ENCODE results near the gene AHNAK. TPM values are rescaled to one million over a fixed set of nuclear protein-coding genes. Genes with fewer than 3 reads are reported as not detected.

AHNAK gene
- polyA plus RNA-seq, 1 experiment, result 145 TPM

- H3K4me3 ChIP-seq (ENCODE audit: low read depth, low read length), result no peak overlapping the region
- DNase-seq (ENCODE audit: low read depth), result no peak
- no peak for TF ChIP-seq CTCF (IDR thresholded peaks at IDR 0.05; ENCODE audit: insufficient read depth, low read depth, low read length)
- CTCF ChIA-PET, result interaction anchor here (1.5 kb wide), 1 partner anchor 140 kb away, joined by 4 read pairs; no protein-coding TSS in a partner anchor
- no peaks in the 10 kb centered on the region for H3K36me3 ChIP-seq (ENCODE audit: control insufficient read depth, insufficient read depth, low read length)
- POLR2A ChIA-PET, result no interaction called here
- H3K27me3 ChIP-seq (ENCODE audit: control insufficient read depth, insufficient read depth, low read length), result no peaks in the 10 kb centered on the region
Observed at GRCh38 chr11:62402960-62403730, 143.5 kb downstream of the AHNAK start.

GRCh38 chr11:62402226-62402959, 144.2 kb downstream of the AHNAK start:
- CTCF ChIA-PET, result interaction anchor here (0.6 to 8.6 kb wide), 6 partner anchors 9 to 368 kb away, joined by 3 to 95 read pairs (median 13); partner anchors contain the start of gene AHNAK
- POLR2A ChIA-PET, result interaction anchor here (0.6 kb wide), 1 partner anchor 151 kb away, joined by 4 read pairs; no protein-coding TSS in a partner anchor
- H3K4me3 ChIP-seq (ENCODE audit: low read depth, low read length), result no peak overlapping the region
- TF ChIP-seq CTCF (IDR thresholded peaks at IDR 0.05; ENCODE audit: insufficient read depth, low read depth, low read length), result no peak
- no peaks in the 10 kb centered on the region for H3K36me3 ChIP-seq (ENCODE audit: control insufficient read depth, insufficient read depth, low read length)
- no peak for DNase-seq (ENCODE audit: low read depth)
- no peaks in the 10 kb centered on the region for H3K27me3 ChIP-seq (ENCODE audit: control insufficient read depth, insufficient read depth, low read length)

- TF ChIP-seq CTCF (IDR thresholded peaks at IDR 0.05; ENCODE audit: insufficient read depth, low read depth, low read length), result no peak
- H3K4me3 ChIP-seq (ENCODE audit: low read depth, low read length), result no peak overlapping the region
- H3K27me3 ChIP-seq (ENCODE audit: control insufficient read depth, insufficient read depth, low read length), result no peaks in the 10 kb centered on the region
- CTCF ChIA-PET, result interaction anchor here (0.6 to 8.6 kb wide), 6 partner anchors 8 to 369 kb away, joined by 3 to 95 read pairs (median 13); partner anchors contain the start of gene AHNAK
- no peak for DNase-seq (ENCODE audit: low read depth)
- no peaks in the 10 kb centered on the region for H3K36me3 ChIP-seq (ENCODE audit: control insufficient read depth, insufficient read depth, low read length)
- POLR2A ChIA-PET, result no interaction called here
Observed at GRCh38 chr11:62401811-62402210, 144.8 kb downstream of the AHNAK start.

- DNase-seq (ENCODE audit: low read depth), result no peak
- TF ChIP-seq CTCF (IDR thresholded peaks at IDR 0.05; ENCODE audit: insufficient read depth, low read depth, low read length), result no peak
- CTCF ChIA-PET, result interaction anchor here (0.6 to 8.6 kb wide), 5 partner anchors 10 to 159 kb away, joined by 3 to 95 read pairs (median 23); partner anchors contain the start of gene AHNAK
- POLR2A ChIA-PET, result interaction anchor here (1.0 kb wide), 1 partner anchor 172 kb away, joined by 3 read pairs; the partner anchor contains the start of gene EEF1G
- Histone ChIP-seq H3K4me3 (ENCODE audit: low read depth, low read length) (no peak overlapping the region), H3K27me3 (ENCODE audit: control insufficient read depth, insufficient read depth, low read length) (no peaks in the 10 kb centered on the region), H3K36me3 (ENCODE audit: control insufficient read depth, insufficient read depth, low read length) (no peaks in the 10 kb centered on the region)
Observed at GRCh38 chr11:62401356-62401755, 145.2 kb downstream of the AHNAK start.

GRCh38 chr11:62400760-62401159, 145.8 kb downstream of the AHNAK start:
- H3K27me3 ChIP-seq (ENCODE audit: control insufficient read depth, insufficient read depth, low read length), result no peaks in the 10 kb centered on the region
- ChIA-PET POLR2A (interaction anchor here (0.5 to 1.3 kb wide), 3 partner anchors 138 to 173 kb away, joined by 3 read pairs; partner anchors contain the start of gene EEF1G), CTCF (interaction anchor here (0.6 to 8.6 kb wide), 6 partner anchors 9 to 159 kb away, joined by 3 to 95 read pairs (median 14); partner anchors contain the start of gene AHNAK)
- peak; percentile 71 for DNase-seq (ENCODE audit: low read depth)
- H3K36me3 ChIP-seq (ENCODE audit: control insufficient read depth, insufficient read depth, low read length), result no peaks in the 10 kb centered on the region
- no peak for TF ChIP-seq CTCF (IDR thresholded peaks at IDR 0.05; ENCODE audit: insufficient read depth, low read depth, low read length)
- H3K4me3 ChIP-seq (ENCODE audit: low read depth, low read length), result no peak overlapping the region
